ENCODE measurements around the gene HOXB3.

HOXB3 gene

DNA sequence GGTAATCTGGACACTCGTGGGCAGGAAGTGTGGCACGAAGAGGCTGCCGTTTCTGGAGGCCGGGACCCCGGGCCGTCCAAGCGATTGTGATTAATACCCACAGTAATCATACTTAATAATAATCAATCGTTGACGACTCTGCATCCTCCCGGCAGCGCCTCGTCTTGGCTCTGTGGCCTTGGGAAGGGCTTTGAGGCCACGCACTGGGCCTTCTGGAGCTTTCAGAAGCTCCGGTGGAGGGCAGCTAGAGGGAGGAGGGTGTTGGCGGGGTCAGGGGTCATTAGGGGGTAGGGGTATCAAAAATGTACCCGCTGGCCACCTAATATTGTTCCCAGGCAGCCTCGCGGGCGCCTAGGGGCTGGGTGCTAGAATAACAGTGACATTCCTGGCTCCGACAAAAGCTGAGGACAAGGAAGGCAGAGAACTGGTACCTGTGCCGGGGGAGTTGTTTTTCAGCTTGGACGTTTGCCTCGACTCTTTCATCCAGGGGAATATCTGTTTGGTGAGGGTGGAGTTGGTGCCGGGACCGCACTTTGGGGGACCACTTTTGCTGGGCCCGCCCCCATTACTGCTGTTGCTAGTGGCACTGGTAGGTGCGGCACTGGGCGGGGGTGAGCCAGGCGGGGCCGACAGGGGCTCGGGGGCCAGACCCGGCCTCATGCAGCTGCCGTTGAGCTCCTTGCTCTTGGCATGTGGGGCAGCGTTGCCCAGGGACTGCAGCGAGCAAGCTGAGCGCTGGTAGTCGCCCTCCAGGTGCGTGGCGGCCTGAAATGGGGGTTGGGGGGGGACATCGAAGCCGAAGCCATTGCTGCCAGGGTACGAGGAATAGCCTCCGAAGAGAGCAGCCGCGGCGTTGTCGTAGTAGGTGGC lies 38.2 kb downstream of the HOXB3 start:
- WGBS, 2 experiments (ENCODE audit: insufficient coverage in 2 of 2), result 20% methylated on average over 25 to 44 of the region's 47 CpGs
- Histone ChIP-seq H3K27ac (ENCODE audit: low read depth, low read length, severe bottlenecking) (peak overlapping the region; percentile 73), H3K4me3 (ENCODE audit: extremely low read depth, insufficient read depth, low read length, poor library complexity, severe bottlenecking) (peak overlapping the region; percentile 2), H3K36me3 (ENCODE audit: control insufficient read depth, insufficient read depth, low read length) (peaks cover 13% of the 10 kb centered on the region), H3K9me3 (ENCODE audit: control insufficient read depth, low read length) (no peaks in the 10 kb centered on the region), H3K4me1 (ENCODE audit: control insufficient read depth, insufficient read depth, low read length, poor library complexity, severe bottlenecking) (peaks cover 52% of the 10 kb centered on the region)

DNA sequence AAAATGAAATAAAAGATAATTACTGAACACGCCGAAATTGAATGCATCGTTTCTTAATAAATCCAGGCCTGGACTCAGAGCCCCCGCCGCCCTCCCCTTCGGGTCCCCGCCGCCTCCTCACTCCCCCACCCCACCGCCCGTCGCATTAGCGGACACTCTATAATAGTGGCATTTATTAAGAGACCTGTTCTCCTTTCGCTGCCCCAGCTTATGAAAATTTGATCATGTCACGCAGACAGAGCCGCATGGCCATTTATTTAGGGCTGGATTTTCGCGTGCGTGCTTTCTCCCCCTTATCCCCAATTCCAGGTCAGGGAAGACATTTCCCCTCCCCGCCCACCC lies 38.9 kb downstream of the HOXB3 start:
- Histone ChIP-seq H3K4me1 (ENCODE audit: control insufficient read depth, insufficient read depth, low read length, poor library complexity, severe bottlenecking) (peaks cover 54% of the 10 kb centered on the region), H3K27ac (ENCODE audit: low read depth, low read length, severe bottlenecking) (peak overlapping the region; percentile 73)

DNA sequence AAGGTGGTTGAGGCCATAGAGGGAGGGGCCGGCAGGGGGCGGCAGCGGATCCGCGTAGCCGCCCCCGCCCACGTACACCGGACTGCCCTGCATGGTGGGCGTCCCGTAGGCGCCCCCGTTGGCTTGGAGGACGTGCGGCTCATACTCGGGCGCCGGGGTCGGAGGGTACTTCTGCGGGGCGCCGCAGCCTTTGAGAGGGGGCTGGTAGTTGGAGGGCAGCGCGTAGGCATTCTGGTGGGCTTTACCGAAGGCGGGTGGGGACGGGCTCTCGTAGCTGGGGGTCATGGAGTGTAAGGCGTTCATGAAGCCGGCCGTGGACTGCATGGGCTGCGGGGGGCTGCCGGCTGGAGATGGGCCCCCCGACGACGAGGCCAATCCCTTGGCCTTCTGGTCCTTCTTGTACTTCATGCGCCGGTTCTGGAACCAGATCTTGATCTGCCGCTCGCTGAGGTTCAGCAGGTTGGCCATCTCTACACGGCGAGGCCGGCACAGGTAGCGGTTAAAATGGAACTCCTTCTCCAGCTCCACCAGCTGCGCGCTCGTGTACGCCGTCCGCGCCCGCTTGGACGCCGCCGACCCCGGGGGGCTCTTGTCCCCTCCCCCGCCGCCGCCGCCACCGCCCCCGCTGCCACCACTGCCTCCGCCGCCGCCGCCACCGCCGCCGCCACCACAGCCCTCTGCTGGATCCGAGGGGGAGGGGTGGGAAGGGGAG lies 39.4 kb downstream of the HOXB3 start:
- H3K36me3 ChIP-seq (ENCODE audit: control insufficient read depth, insufficient read depth, low read length), result peaks cover 13% of the 10 kb centered on the region
- H3K4me1 ChIP-seq (ENCODE audit: control insufficient read depth, insufficient read depth, low read length, poor library complexity, severe bottlenecking), result peaks cover 54% of the 10 kb centered on the region
- no peaks in the 10 kb centered on the region for H3K9me3 ChIP-seq (ENCODE audit: control insufficient read depth, low read length)
- H3K4me3 ChIP-seq (ENCODE audit: extremely low read depth, insufficient read depth, low read length, poor library complexity, severe bottlenecking), result peak overlapping the region; percentile 16
- peak overlapping the region; percentile 73 for H3K27ac ChIP-seq (ENCODE audit: low read depth, low read length, severe bottlenecking)
- WGBS, 2 experiments (ENCODE audit: insufficient coverage in 2 of 2), result 8 to 11% methylated on average over 28 to 42 of the region's 70 CpGs

More for the DNA sequence above, 38.9 kb downstream of the HOXB3 start:
- WGBS, 2 experiments (ENCODE audit: insufficient coverage in 2 of 2), result 18 to 21% methylated on average over 8 to 10 of the region's 19 CpGs
- Histone ChIP-seq H3K36me3 (ENCODE audit: control insufficient read depth, insufficient read depth, low read length) (peaks cover 13% of the 10 kb centered on the region), H3K9me3 (ENCODE audit: control insufficient read depth, low read length) (no peaks in the 10 kb centered on the region), H3K4me3 (ENCODE audit: extremely low read depth, insufficient read depth, low read length, poor library complexity, severe bottlenecking) (no peak overlapping the region)

DNA sequence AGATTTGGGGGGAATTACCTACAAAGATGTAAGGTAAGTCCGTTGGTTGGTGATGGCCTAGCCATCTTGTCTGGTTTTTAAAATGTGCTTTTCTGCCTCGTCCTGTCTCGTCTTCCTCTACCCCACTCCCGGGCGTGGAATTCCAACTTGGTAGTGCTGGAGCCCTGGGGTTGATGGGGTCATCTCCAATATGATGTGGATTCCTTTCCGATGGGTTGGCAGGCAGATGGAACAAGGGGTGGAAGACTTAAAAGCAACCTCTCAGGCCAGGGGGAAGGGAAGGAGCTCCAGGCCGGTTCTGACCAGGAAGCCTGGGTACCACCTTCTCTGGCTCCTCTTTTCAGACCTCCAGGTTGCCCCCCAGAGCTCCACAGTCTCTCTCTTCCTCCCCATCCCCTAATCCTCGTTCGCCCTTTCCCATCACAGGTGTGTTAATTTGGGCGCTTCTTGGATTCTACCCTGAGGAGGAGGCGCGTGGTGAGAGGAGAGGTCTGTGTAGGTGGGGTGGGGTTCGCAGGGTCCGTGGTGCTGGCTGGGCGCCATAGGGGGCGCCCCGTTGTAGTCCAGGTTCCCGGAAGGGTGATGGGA lies 40.0 kb downstream of the HOXB3 start:
- H3K9me3 ChIP-seq (ENCODE audit: control insufficient read depth, low read length), result no peaks in the 10 kb centered on the region
- WGBS, 2 experiments (ENCODE audit: insufficient coverage in 2 of 2), result 25 to 35% methylated on average over 3 to 6 of the region's 18 CpGs
- peak overlapping the region; percentile 73 for H3K27ac ChIP-seq (ENCODE audit: low read depth, low read length, severe bottlenecking)
- H3K36me3 ChIP-seq (ENCODE audit: control insufficient read depth, insufficient read depth, low read length), result peaks cover 13% of the 10 kb centered on the region
- peaks cover 61% of the 10 kb centered on the region for H3K4me1 ChIP-seq (ENCODE audit: control insufficient read depth, insufficient read depth, low read length, poor library complexity, severe bottlenecking)
- H3K4me3 ChIP-seq (ENCODE audit: extremely low read depth, insufficient read depth, low read length, poor library complexity, severe bottlenecking), result no peak overlapping the region

DNA sequence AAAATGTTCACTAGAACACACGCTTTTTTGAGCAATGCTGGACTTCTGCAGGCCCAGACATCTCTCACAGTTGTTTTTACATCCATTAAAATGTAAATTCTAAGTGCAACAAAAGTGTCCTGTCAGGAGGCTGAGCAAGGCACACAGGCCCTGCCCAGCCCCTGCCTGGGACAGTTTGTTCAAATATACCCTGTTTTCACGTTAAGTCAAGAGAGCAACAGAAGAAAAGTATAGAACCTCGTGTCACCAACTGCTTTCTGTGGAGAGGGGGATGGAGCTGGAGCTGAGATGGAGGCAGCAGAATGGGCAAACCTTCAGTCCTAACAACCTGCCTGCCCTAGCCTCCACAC lies 40.8 kb downstream of the HOXB3 start:
- WGBS, 2 experiments (ENCODE audit: insufficient coverage in 2 of 2), result 20% methylated on average over 2 of the region's 3 CpGs; no CpG with 5 or more reads in 1 of the 2 experiments

DNA sequence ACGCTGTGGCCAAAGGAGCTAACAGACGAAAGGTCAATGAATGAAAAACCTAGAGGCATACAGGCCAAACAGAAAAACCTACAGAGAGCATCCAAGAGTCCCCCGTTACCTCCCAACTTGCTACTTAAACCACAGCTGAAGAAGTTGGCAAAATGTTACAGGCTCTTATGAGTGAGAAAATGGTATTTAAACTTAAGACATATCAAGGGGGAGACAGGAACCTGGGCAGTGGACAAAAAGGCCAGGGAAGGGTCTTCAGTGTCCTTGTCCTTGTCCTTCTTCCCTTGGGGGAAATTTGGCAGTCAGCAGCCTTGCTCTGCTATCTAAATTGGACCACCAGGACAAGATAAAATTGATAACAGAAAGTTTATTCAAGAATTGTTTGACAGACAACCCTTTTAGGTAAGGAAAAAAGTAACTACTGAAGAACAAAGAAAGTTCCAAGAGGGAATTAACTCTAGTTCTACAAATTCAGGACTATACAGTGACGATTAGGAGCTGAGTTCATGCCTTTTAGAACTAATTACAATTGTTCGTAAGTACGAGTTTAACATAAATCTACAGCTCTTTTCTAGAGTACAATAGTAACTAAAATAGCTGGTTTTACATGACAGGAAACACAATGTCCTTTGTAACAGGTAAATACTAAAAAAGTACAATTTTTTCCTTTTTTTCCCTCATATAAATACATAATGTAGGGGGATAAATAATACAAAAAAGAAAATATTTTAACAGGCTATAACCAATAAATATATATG lies 41.3 kb downstream of the HOXB3 start:
- no peaks in the 10 kb centered on the region for H3K9me3 ChIP-seq (ENCODE audit: control insufficient read depth, low read length)
- WGBS, 2 experiments (ENCODE audit: insufficient coverage in 2 of 2), result 14% methylated on average over 2 of the region's 6 CpGs; no CpG with 5 or more reads in 1 of the 2 experiments
- peak overlapping the region; percentile 95 for H3K27ac ChIP-seq (ENCODE audit: low read depth, low read length, severe bottlenecking)
- peaks cover 13% of the 10 kb centered on the region for H3K36me3 ChIP-seq (ENCODE audit: control insufficient read depth, insufficient read depth, low read length)
- H3K4me1 ChIP-seq (ENCODE audit: control insufficient read depth, insufficient read depth, low read length, poor library complexity, severe bottlenecking), result peaks cover 64% of the 10 kb centered on the region
- no peak overlapping the region for H3K4me3 ChIP-seq (ENCODE audit: extremely low read depth, insufficient read depth, low read length, poor library complexity, severe bottlenecking)

More for the DNA sequence above, 40.8 kb downstream of the HOXB3 start:
- peaks cover 64% of the 10 kb centered on the region for H3K4me1 ChIP-seq (ENCODE audit: control insufficient read depth, insufficient read depth, low read length, poor library complexity, severe bottlenecking)
- peak overlapping the region; percentile 11 for H3K27ac ChIP-seq (ENCODE audit: low read depth, low read length, severe bottlenecking)
- no peak overlapping the region for H3K4me3 ChIP-seq (ENCODE audit: extremely low read depth, insufficient read depth, low read length, poor library complexity, severe bottlenecking)
- no peaks in the 10 kb centered on the region for H3K9me3 ChIP-seq (ENCODE audit: control insufficient read depth, low read length)
- H3K36me3 ChIP-seq (ENCODE audit: control insufficient read depth, insufficient read depth, low read length), result peaks cover 13% of the 10 kb centered on the region

DNA sequence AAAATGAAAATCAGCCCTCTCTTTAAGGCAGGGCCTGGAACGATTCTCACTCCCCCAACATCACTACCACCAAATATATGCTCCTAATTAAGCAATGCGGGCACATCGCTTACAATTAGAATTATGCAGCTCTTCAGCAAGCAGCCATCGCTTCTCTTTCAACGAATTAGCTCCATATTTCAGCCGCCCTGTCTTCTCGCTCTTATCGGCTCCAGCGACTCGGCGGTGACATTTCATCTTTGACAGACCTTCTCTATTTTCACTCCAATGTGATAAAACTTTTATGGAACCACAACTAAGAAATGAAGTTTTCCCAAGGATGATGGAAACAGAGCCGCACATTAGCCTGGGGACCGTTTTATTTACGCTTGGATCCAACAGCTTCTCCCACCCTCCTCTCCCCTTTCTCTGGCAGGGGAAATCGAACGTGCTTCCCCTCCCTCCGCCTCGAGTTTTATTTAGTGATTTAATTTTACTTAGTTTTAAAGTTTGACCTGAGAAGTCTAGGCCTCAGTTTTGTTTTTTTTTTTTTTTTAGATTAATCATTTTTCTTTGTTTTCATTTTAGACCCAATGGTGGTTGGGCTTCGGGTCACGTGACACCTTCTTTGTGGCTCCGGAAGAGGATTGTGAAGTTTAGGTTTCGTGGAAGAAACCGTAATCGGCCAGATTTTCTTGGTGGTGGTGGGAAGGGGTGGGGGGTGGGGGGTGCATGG lies 42.1 kb downstream of the HOXB3 start:
- Histone ChIP-seq H3K9me3 (ENCODE audit: control insufficient read depth, low read length) (no peaks in the 10 kb centered on the region), H3K4me1 (ENCODE audit: control insufficient read depth, insufficient read depth, low read length, poor library complexity, severe bottlenecking) (peaks cover 60% of the 10 kb centered on the region), H3K4me3 (ENCODE audit: extremely low read depth, insufficient read depth, low read length, poor library complexity, severe bottlenecking) (peak overlapping the region; percentile 30), H3K27ac (ENCODE audit: low read depth, low read length, severe bottlenecking) (peak overlapping the region; percentile 95), H3K36me3 (ENCODE audit: control insufficient read depth, insufficient read depth, low read length) (peaks cover 10% of the 10 kb centered on the region)
- 42 to 43% methylated on average over 14 to 19 of the region's 24 CpGs for WGBS, 2 experiments (ENCODE audit: insufficient coverage in 2 of 2)

DNA sequence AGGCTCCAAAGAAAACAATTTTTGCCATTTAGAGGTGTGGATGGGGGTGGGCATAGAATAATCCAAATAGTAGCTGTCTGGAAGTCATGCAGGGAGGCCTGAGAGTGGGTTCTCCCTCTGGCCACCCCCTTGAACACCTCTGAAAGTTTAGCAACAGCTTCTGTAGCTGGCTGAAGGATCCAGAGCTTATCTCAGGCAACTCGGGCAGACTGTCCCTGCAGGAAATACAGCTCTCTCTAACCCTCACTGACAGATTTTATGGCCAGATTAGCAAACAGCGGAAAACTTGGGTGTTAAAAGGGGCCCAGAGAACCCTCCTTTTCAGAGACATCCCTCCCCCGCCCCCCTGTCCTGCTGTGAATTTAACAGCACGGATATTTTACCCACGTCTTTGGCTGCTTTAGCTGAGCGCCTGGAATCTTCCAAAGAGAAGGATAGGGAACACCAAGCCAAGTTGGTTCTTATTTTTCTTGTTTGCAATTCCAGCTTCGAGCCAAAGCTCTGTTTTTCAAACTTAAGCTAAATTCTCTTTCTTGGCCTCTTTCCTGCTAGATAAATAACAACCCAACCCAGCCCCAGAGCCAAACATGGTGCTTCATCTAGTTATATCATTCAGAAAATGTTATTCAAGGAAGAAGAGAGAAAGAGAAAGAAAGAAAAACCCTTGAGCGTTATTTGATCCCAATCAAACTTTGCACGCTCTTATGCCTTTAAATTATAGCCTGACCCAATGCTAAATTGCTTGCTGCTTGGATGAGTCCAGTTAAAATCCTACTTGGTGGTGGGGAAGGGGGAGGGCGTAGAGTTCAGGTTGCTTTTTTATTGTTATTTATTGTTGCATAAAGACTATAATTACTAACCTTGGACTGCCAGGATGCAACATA lies 42.9 kb downstream of the HOXB3 start:
- peak overlapping the region; percentile 95 for H3K27ac ChIP-seq (ENCODE audit: low read depth, low read length, severe bottlenecking)

DNA sequence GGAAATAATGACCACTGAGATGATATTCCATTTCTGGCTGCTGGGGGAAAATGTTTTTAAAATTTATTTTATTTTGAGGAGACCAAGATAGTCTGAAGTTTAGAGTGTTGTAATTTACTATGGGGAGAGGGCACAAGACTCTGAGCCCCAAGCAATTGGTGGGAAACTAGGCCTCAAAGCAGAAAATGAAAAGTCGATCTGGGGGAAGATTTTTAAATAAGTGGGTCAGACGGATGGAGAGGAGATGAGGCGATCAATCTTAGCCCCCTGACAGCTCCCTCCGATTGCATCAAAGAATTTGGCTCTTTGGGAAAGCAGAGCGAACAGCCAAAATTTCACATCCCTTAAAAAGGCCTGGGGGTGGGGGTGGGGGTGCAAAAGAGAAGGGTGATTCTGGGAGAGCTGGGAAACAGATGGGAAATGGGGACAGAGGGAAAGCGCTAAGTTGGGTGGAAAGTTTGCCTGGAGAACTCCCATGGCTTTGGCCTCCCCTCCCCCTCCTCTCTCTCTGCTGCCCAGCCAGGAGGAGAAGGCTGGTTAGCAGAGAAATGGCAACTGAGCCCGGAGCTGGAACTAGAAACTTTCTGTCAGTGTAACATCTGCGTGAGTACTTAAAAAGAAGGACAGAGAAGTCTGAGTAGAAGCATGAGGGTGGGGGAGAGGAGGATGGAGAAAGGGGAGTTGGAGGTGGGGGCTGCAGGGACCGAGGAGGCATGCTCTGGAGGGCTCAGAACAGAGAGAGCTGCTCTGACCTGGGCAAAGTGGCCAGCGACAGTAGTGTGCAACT lies 43.7 kb downstream of the HOXB3 start:
- Histone ChIP-seq H3K9me3 (ENCODE audit: control insufficient read depth, low read length) (no peaks in the 10 kb centered on the region), H3K36me3 (ENCODE audit: control insufficient read depth, insufficient read depth, low read length) (peaks cover 10% of the 10 kb centered on the region), H3K4me1 (ENCODE audit: control insufficient read depth, insufficient read depth, low read length, poor library complexity, severe bottlenecking) (peaks cover 48% of the 10 kb centered on the region), H3K27ac (ENCODE audit: low read depth, low read length, severe bottlenecking) (peak overlapping the region; percentile 95), H3K4me3 (ENCODE audit: extremely low read depth, insufficient read depth, low read length, poor library complexity, severe bottlenecking) (peak overlapping the region; percentile 57)
- 2 to 4% methylated on average over 4 of the region's 10 CpGs for WGBS, 2 experiments (ENCODE audit: insufficient coverage in 2 of 2)

More for the DNA sequence above, 42.9 kb downstream of the HOXB3 start:
- Histone ChIP-seq H3K4me1 (ENCODE audit: control insufficient read depth, insufficient read depth, low read length, poor library complexity, severe bottlenecking) (peaks cover 56% of the 10 kb centered on the region), H3K9me3 (ENCODE audit: control insufficient read depth, low read length) (no peaks in the 10 kb centered on the region), H3K4me3 (ENCODE audit: extremely low read depth, insufficient read depth, low read length, poor library complexity, severe bottlenecking) (peak overlapping the region; percentile 30), H3K36me3 (ENCODE audit: control insufficient read depth, insufficient read depth, low read length) (peaks cover 14% of the 10 kb centered on the region)
- WGBS, 2 experiments (ENCODE audit: insufficient coverage in 2 of 2), result 0 to 7% methylated on average over 4 to 6 of the region's 10 CpGs

All from mesodermal cell (in vitro differentiated cells).